HG03457 (cell line): ENCODE results near the gene WASHC2C.
"Not testable (repeated sequence)": the region's sequence is repeated elsewhere in the genome, so short reads cannot be mapped to it uniquely, and the experiment has no call there.

Experiments used
- ATAC-seq: cut with Tn5 transposase; IDR thresholded peaks from one replicate; pipeline ENCODE4 v1.9.1; 2021; ENCODE audit warnings: moderate number of reproducible peaks; ENCODE audit not compliant: unreplicated experiment

Gene WASHC2C

GRCh38 chr10:45820107-45820830, 93.2 kb downstream of the WASHC2C start:
- not testable (repeated sequence) for ATAC-seq

GRCh38 chr10:45822918-45823317, 95.9 kb downstream of the WASHC2C start:
- ATAC-seq, result not testable (repeated sequence)
